Measurements from ENCODE around the gene OXGR1. TPM values are rescaled to one million over a fixed set of nuclear protein-coding genes. Genes with fewer than 3 reads are reported as not detected.

OXGR1 gene
- total RNA-seq, 1 experiment from 2014 or later = not detected

- Histone ChIP-seq H2BK12ac (ENCODE audit: insufficient read length, low read depth, low read length) (no peak overlapping the region), H3K9ac (ENCODE audit: extremely low read depth, insufficient read length, low read length) (no peak overlapping the region), H2BK120ac (ENCODE audit: low read depth, low read length, poor library complexity, severe bottlenecking) (no peak overlapping the region), H3K4me2 (ENCODE audit: insufficient read depth, insufficient read length, low read length) (no peak overlapping the region), H3T11ph (ENCODE audit: low read length) (no peak overlapping the region), H3K9me3 (ENCODE audit: control insufficient read depth, low read depth, low read length) (peaks cover 22% of the 10 kb centered on the region), H2BK5ac (ENCODE audit: insufficient read length, low read length) (no peak overlapping the region), H3K27me3 (ENCODE audit: insufficient read depth, low read length) (no peaks in the 10 kb centered on the region), H3K79me1 (ENCODE audit: insufficient read depth, low read depth, low read length, poor library complexity, severe bottlenecking) (no peaks in the 10 kb centered on the region), H4K91ac (ENCODE audit: insufficient read length, low read depth, low read length) (no peak overlapping the region), H3K56ac (ENCODE audit: insufficient read length, low read depth, low read length) (no peak overlapping the region), H3K18ac (ENCODE audit: insufficient read length, low read depth, low read length) (no peak overlapping the region), H4K5ac (ENCODE audit: insufficient read length, low read depth, low read length) (no peak overlapping the region), H2AFZ (ENCODE audit: low read length) (no peak overlapping the region), H2BK15ac (ENCODE audit: low read depth, low read length) (no peak overlapping the region), H2BK20ac (ENCODE audit: low read depth, low read length, poor library complexity, severe bottlenecking) (no peak overlapping the region), H3K23me2 (ENCODE audit: insufficient read length, low read depth, low read length, poor library complexity, severe bottlenecking) (no peaks in the 10 kb centered on the region), H3K14ac (ENCODE audit: insufficient read depth, low read length) (no peak overlapping the region), H3K27ac (ENCODE audit: insufficient read length, low read depth, low read length) (no peak overlapping the region), H3K4ac (ENCODE audit: low read depth, low read length) (no peak overlapping the region), H3K23ac (ENCODE audit: insufficient read length, low read depth, low read length) (no peak overlapping the region), H2AK5ac (ENCODE audit: insufficient read length, low read length) (no peak overlapping the region), H4K8ac (replicated peaks; ENCODE audit: insufficient read length, low read depth, low read length) (no peak overlapping the region), H3K4me1 (ENCODE audit: insufficient read depth, low read length) (no peaks in the 10 kb centered on the region), H3K79me2 (ENCODE audit: insufficient read depth, low read length) (no peaks in the 10 kb centered on the region), H4K20me1 (ENCODE audit: control insufficient read depth, insufficient read depth, insufficient read length) (no peaks in the 10 kb centered on the region)
- Mint-ChIP-seq H3K36me3 (ENCODE audit: insufficient read depth in 1 of 3, low read depth in 3 of 3) (peaks cover 13 to 24% (median 18%) of the 10 kb centered on the region in 3 experiments), H3K27ac (no peak overlapping the region), H3K27me3 (ENCODE audit: low read depth) (peaks cover 1% of the 10 kb centered on the region; the same call in 1 of the 2 replicates), H3K4me3 (no peak overlapping the region), H3K4me1 (no peaks in the 10 kb centered on the region), H3K9me3 (peaks cover 26 to 30% of the 10 kb centered on the region in 2 experiments)
- TF ChIP-seq CTCF (conservative IDR thresholded peaks at IDR 0.05) = no peak
- WGBS (ENCODE audit: extremely low coverage, insufficient read length, low lambda C conversion rate) = no CpG with 5 or more reads among the region's 2 CpGs
- DNase-seq = no peak
These were observed 30.3 kb downstream of the OXGR1 start for GRCh38 chr13:96963786-96964475.

All from H9 (cell line).